GM18517 (cell line): ENCODE measurements around the gene REC8.

Experiments used
- ATAC-seq: cut with Tn5 transposase; IDR thresholded peaks from one replicate; pipeline ENCODE4 v1.9.1; 2021; ENCODE audit warnings: mild to moderate bottlenecking, moderate library complexity; ENCODE audit not compliant: unreplicated experiment

REC8 gene

DNA sequence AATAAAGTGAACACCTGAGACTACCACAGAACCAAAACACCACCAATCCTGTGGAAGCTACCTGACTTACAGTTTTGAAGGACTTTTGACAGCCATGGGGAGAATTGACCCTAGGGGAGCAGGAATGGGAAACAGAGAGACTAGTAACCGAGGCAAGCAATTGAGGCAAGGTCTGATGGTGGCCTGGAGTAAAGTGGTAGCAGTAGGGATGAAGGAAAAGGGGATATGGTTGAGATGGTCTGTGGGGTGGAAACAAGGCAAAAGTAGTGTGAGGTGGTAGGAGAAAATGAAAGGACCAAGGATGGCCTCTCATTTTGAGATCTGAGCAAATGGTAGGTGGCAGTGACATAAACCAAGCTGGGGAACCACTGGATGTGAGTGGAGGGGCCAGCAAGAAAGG, 15.0 kb upstream of the REC8 start:
- no peak for ATAC-seq

DNA sequence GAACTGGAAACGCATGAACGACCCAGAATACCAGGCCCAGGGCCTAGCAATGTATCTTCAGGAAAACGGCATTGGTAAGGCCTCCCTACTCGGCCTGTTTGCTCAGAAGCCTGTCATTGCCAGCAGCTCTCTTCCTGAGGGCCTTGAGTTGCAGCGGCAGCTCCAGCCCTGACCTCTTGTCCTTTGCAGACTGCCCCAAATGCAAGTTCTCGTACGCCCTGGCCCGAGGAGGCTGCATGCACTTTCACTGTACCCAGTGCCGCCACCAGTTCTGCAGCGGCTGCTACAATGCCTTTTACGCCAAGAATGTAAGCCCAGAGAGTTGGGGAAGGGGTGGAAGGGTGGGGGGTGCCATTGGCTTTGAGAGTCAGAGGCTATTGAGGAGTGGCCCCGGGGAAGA, 14.5 kb upstream of the REC8 start:
- no peak for ATAC-seq

DNA sequence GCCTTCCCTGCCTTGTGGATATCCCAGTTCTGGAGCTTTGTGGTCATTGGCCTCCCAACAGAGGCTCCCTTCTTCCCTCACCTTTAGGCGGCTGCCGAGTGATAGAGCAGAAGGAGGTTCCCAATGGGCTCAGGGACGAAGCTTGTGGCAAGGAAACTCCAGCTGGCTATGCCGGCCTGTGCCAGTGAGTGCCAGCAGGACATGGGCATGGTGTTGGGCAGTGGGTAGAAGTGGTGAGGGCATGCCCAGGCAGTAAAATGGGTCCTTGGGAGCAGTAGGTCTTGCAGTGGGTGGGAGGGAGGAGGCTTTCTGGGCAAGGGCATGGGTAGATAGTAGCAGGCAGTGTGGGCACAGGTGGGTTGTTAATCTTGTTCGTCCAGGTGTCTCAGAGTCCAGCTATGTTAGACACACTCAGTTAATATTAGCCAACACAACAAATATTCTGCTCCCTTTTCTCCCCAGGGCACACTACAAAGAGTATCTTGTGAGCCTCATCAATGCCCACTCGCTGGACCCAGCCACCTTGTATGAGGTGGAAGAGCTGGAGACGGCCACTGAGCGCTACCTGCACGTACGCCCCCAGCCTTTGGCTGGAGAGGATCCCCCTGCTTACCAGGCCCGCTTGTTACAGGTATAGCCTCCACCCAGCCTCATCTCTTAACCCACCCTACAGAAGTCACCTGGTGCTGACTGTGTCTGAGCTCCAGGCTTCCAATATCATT, 11.9 kb upstream of the REC8 start:
- no peak for ATAC-seq

DNA sequence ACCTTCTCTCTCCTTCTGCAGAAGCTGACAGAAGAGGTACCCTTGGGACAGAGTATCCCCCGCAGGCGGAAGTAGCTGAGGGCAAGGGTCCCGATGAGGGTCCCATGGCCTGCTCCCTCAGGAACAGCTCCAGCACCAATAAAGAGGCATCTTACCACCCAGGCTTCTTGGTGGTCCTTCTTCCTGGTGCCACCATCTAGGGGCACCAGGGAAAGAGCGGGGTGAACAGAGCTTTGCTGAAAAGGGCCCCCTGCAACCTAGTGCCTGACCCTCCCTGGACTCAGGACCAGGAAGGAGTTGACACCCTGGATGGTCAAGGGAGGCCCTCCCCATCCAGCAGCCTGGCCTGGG, 11.4 kb upstream of the REC8 start:
- no peak for ATAC-seq

DNA sequence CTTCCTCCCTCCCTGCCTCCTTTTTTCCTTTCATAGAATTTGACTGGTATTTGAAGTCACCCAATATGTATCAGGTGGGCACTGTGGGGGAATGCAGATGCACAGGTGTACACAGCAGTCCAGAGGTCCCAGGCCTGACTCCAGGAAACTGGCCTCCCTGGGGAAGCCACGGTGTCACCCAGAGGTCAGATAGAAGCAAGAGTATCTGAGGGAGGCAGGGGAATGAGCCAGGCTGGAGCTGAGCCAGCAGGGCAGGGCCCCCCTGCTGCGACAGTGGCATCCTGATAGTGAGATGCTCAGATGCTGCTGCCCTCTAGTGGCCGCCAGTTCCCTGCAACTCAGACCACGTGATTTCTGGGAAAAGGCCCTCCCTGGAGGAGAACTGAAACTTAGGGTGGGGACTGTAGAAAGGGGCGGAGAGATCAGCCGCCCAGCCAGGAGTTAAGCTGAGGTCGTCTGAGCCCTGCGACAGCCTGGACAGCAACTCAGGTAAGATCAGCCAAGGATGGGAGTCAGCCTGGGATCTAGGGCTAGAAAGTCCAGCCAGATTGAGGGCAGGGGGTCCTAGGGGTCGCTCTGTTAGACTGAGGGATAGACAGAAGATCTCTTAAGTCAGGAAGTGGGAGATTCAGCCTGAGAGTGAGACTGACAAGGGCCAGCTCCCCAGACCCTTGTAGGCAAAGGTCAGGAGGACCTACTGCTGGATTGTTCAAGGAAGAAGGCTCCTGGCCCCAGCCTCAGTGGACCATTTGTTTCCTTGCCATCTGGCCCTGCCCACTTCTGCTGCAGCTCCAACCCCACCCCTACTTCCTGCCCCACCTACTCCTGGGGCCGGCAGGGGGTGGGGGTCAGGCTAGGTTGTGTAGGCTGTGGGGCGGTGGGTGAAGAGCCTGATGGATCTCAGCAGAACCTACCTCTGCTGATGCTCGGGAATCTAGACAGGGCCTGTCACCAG, 10.8 kb upstream of the REC8 start, which contains the start of gene IRF9:
IRF9 (plus strand) TSS at position 416 of the 955 bp plus-strand sequence. CDS start 880 bp downstream, outside the sequence.
- ATAC-seq = peak; percentile 79

DNA sequence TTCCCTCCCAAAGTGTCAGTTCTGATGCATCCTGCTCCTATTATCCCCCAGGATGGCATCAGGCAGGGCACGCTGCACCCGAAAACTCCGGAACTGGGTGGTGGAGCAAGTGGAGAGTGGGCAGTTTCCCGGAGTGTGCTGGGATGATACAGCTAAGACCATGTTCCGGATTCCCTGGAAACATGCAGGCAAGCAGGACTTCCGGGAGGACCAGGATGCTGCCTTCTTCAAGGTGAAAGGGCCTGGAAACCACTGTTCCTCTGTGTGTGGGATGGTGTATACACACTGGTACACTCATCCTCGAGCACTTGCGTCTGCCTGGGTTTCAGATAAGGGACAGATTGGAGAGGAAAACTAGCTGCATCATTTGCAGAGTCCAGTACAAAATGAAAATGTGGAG, 9.8 kb upstream of the REC8 start:
- ATAC-seq = no peak

DNA sequence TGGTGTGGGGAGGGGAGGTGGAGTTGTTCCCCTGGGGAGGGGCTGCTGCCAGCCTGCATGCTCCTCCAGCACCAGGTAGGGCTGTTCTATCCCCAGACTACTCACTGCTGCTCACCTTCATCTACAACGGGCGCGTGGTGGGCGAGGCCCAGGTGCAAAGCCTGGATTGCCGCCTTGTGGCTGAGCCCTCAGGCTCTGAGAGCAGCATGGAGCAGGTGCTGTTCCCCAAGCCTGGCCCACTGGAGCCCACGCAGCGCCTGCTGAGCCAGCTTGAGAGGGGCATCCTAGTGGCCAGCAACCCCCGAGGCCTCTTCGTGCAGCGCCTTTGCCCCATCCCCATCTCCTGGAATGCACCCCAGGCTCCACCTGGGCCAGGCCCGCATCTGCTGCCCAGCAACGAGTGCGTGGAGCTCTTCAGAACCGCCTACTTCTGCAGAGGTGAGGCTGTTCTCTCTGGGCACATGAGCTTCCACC, 7.3 kb upstream of the REC8 start:
- no peak for ATAC-seq

DNA sequence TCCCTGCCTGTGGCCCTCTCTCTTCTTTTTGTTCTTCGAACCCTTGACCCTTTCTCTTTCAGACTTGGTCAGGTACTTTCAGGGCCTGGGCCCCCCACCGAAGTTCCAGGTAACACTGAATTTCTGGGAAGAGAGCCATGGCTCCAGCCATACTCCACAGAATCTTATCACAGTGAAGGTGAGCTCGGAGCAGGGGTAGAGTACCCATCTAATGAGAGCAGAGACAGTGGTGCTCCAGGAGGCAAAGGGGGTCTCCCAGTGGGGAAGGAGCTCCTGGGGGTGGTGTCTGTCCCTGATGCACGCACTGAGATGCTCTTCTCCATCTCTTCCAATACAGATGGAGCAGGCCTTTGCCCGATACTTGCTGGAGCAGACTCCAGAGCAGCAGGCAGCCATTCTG, 6.1 kb upstream of the REC8 start:
- ATAC-seq = no peak

DNA sequence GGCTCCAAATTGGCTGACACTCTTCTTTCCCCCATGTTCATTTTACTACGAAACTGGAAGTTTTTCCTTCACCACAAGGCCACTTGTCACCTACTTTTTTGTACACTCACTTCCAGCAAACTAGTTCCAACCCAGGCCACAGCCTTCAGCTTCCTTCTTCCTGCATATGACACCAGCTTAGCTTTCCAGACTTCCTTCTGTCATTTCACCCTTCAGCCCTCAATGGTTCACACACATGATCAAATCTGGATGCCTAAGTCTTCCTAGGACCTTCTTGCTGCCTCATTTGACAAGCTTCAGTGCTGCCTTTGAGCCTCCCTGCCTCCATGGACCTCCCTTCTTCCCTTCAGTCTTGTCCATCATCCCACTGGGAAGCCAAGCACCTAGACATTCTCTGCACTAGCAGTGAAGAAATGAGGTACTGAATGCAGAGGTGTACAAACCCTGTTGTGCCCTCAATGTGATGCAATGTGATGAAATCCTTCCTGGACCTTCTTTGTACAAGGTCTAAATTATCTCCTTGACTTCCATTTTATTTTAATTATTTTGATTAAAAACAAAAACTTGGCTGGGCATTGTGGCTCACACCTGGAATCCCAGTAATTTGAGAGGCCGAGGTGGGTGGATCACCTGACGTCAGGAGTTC, 4.3 kb upstream of the REC8 start:
- ATAC-seq = no peak

DNA sequence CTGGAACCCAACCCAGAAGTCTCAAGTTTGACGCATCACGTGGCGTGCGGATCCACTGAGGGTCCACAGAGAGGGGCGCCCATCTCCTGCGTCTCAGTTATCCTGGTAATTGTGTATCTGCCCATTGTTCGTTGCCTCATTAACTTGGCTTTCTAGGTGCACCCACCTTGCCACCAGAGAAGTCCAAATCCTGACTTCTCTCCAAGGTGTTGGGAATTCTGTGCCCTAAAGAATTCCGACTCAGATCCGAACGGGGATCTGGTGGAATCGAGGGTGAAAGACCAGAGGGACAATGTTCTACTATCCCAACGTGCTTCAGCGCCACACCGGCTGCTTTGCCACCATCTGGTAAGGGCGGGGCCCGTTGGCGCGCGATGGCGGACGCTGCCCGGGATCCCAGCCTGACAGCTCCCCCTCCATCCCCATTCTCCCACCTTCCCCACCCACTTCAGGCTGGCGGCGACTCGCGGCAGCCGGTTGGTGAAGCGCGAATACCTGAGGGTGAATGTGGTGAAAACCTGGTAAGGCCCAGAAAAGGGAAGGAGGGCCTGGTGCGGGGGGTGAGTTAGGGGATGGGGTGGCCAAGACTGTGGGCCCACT, 481 bp downstream of the REC8 start:
- ATAC-seq = no peak

DNA sequence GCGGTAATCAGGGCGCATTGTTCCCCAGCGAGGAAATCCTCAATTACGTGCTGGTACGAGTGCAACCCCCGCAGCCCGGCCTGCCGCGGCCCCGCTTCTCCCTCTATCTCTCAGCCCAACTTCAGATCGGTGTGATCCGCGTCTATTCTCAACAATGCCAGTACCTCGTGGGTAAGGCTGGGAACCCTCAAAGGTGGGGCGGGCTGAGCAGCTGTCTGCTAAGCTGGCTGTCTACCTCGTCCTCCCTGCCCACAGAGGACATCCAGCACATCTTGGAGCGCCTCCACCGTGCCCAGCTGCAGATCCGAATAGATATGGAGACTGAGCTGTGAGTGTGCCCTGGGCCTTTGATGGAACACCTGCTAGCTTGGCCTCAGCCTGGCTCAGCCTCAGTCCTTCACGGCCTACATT, 996 bp downstream of the REC8 start:
- ATAC-seq = no peak

DNA sequence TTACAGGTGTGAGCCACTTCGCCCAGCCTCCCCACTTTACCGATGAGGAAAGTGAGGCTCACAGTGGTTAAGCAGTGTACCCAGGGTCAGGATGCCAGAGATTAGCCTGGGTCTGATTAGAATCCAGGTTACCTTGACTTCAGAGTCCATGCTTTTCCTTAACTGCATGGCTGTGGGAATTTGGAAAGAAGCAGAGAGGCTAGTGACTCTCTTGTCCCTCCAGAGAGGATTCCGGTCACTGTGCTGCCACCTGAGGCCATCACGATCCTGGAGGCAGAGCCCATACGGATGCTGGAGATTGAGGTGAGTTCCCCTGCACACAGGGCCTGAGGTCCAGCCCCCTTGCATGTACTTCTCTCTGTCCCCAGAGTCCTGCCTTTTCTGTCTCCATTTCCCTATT, 4.7 kb downstream of the REC8 start:
- ATAC-seq = no peak

DNA sequence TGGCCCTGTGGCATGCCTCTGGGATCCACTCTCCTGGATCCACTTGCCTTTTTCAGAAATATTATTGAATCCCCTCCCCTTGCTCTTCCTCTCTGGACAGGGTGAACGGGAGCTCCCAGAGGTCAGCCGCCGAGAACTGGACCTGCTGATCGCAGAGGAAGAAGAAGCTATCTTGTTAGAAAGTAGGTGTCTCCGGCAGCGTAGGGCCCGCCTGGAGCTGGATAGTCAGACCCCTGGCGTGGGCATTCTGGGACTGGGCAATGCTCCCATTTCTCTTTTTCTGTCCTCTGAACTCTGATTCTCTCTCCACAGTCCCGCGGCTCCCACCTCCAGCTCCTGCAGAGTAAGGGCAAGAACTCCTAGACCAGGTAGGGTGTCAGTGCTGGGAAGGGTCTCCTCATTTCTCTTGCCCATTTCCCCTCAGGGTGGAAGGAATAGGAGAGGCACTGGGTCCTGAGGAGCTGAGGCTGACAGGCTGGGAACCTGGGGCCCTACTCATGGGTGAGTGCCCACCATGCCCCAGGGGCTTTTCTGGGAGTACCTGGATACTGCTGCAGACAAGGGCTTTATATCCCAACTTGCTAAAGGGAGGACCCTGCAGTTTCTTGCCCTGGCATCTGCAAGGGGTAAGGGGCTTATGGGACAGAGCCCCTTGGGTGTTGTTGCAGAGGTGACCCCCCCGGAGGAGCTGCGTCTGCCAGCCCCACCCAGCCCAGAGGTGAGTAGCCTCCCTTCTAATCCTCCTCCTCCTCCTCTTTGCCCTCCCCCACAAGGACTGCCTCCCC, 5.4 kb downstream of the REC8 start:
- no peak for ATAC-seq

DNA sequence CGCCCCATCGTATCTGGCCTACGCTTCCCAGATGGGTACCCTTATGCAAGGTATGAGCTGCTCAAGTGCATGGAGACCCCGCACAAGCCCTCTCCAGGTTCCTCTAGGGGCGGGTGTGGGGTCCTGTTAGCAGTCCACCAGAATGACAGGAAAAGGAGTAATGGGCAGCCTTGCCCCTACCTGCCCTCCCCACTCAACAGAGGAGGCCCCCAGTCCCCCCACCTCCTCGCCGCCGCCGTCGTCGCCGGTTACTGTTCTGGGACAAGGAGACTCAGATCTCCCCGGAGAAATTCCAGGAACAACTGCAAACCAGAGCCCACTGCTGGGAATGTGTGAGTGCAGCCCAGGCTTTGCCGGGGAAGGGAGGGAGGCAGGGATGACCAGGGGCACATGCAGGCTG, 6.0 kb downstream of the REC8 start:
- no peak for ATAC-seq

DNA sequence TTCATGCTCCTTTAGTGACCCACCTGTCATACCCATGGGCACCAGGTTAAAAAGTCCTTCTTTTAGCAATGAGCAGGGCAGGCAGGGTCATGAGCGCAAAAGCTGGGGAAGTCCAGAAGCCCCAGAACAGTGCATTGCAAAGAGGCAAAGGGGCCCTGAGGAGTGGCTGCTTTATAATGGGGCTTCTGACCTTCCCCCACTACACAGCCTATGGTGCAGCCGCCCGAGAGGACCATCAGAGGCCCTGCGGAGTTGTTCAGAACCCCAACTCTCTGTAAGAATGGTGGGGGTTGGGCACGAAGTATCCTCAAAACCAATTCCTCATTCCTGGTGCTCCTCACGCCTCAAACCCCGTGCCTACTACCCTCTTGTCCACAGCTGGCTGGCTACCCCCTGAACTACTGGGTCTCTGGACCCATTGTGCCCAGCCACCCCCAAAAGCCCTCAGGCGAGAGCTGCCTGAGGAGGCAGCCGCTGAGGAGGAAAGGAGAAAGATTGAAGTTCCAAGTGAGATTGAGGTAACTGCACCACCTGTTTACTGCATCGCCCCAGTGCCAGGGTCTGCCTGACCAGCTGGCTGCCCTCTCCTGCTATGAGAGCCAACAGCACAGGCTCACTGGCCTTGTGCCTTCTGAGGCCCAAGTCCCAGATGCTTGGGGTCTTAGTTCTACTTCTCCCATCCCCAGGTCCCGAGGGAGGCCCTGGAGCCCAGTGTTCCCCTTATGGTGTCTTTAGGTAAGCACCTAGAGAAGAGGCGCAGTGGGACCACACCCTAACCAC, 6.7 kb downstream of the REC8 start:
- no peak for ATAC-seq

DNA sequence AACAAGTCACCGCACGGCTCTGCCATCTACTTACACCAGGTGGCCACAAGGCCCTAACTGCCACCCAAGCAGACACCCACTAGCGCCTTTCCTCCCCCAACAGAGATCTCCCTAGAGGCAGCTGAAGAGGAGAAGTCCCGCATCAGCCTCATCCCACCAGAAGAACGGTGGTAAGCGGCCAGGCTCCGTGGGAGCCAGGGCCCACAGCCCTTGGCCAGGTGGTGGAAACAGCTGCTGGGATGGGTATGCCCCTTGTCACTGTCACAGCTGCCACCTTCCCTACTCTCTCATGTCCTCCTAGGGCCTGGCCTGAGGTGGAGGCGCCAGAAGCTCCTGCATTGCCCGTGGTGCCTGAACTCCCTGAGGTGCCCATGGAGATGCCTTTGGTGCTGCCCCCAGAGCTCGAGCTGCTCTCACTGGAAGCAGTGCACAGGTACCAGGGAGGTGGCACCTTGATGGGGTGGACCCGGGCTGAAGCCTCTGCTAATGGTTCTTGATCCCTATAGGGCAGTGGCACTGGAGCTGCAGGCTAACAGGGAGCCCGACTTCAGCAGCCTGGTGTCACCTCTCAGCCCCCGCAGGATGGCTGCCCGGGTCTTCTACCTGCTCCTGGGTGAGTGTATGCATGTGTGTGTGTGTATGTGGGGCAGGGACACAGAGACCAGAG, 7.5 kb downstream of the REC8 start:
- ATAC-seq = no peak

DNA sequence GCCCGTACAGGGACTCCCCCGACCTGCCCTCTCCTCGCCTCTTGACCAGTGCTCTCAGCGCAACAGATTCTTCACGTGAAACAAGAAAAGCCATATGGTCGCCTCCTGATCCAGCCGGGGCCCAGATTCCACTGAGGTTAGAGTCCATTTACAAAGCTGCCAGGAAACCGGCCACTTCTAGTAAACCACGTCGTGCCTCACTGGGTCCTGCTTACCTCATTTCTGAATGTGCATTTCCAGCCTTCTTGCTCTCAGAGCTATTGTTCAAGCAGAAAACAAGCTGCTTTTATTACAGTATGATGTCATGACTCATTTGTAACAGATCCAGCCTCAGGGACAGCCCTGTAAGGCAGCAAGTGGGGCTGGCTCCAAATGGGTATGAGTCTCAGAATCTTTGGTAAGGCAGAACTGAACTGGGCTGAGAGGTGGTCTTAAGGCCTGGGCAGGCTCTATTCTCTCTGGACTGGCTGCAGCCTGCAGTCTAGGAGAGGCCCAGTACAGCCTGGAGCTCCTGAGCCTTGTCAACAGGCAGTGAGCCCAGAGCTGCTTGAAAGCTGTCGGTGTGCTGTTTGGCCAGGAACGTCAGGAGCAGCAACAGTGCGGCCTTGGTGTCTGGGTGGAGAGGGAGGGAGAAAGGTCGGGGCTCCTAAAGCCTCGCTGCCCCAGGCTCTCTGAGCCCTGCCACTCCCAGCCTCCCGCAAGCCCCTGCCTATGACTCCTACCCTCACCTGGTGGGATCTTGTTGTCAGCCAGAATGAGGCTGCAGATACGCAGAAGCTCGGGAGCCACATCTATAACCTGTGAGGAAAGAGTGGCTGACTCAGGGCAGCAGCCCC, 8.3 kb downstream of the REC8 start:
- no peak for ATAC-seq

DNA sequence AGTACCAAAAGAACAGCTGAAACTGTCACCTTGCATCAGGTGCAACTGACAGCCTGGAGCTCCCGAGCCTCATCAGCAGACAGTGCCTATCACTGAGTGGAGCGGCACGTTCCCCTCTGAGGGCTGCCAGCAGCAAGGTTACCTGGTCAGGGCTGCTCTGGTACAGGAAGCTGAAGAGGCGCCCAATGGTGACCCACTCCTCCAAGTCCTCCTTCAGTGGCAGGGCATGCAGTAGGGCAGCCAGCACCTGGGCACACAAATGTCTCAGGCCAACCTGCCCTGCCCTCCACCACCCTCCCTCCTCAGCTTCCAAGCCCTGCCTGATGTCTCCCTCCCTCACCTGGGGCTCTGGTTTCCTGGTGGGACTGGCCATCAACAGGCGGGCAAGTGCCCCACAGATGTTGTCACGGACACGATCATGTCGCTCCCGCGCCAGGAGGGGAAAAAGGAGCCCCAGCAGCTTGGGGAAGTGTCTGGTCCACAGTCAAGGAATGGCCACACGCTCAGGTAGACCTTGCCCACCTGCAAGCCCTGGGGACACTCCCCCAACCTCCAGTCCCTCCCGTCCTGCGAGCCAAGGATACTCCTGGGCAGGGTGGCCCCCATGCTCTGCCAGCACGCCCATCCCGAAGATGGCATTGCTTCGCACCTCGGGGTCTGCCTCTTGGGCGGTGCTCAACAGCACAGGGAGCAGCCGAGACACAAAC, 9.6 kb downstream of the REC8 start:
- ATAC-seq = no peak
